CD4-positive, alpha-beta T cell treated with Interferon alpha-2 for 1 hour (primary cell): Measurements from ENCODE around the gene CDK18.
"Not testable (repeated sequence)": the region's sequence is repeated elsewhere in the genome, so short reads cannot be mapped to it uniquely, and the experiment has no call there.

Source experiments
- DNase-seq, 2 donors: peaks; one replicate each; pipeline ENCODE4 v3.0.0-alpha.2; 2020 to 2022

Gene CDK18

DNA sequence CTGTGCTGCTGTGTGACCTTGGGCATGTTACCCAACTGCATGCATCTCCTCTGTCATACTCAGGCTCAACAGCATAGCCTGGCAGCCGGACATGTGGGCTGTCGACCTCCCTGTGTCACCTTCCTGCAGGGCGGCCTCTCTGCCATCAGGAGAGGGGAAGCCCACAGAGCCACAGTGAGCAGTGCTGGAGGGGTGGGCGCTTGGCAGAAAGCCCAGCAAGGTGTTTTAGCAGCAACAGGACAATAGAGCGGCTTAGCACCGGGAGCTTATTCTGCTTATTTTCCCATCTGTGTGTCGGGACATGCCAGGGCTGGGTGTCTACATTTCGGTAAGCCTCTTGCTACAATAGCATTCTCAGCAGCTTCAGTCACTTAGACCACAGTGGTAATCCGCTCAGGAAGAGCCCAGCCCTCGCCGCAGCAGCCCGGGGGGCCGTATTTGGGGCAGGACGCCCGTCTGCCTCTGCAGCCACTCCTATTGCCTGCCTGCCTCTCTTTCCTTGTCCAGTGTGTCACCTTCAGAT is 22.8 kb upstream of the CDK18 start:
- DNase-seq, result peak; percentile 6 to 18

DNA sequence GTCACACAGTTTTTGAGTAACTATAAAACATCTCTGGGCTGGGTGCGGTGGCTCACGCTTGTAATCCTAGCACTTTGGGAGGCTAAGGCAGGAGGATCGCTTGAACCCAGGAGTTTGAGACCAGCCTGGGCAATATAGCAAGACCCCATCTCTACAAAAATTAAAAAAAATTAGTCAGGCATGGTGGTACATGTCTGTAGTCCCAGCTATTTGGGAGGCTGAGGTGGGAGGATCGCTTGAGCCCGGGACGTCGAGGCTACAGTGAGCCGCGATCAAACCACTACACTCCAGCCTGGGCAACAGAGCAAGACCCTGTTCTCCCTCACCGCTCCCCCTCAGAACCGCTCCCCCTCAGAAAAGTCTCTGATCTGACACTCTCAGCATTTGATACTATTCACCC is 21.9 kb upstream of the CDK18 start:
- not testable (repeated sequence) for DNase-seq

DNA sequence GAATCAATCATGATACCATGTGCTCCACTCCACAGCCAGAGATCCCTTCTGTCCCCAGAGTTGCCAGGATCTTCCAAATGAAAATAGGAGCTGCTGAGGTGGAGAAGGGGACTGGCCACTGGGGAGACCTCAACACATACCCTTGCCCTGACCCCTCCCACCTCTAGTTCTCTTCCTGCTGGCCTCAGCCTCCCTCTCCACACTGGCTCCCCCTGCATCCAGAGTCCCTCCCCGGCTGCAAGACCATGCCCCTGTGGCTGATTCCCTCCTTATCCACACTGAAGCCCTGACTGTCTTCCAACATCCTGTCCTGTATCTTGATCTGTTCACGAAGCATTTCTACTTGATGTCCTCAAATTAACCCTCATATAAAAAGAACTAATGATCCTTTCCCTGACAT is 21.1 kb upstream of the CDK18 start:
- no peak for DNase-seq

- DNase-seq, result peak; percentile 71 to 81
Observed at GRCh38 chr1:205484985-205485967, 19.2 kb upstream of the CDK18 start.

GRCh38 chr1:205486258-205486657 is 18.2 kb upstream of the CDK18 start:
- DNase-seq, result no peak

DNA sequence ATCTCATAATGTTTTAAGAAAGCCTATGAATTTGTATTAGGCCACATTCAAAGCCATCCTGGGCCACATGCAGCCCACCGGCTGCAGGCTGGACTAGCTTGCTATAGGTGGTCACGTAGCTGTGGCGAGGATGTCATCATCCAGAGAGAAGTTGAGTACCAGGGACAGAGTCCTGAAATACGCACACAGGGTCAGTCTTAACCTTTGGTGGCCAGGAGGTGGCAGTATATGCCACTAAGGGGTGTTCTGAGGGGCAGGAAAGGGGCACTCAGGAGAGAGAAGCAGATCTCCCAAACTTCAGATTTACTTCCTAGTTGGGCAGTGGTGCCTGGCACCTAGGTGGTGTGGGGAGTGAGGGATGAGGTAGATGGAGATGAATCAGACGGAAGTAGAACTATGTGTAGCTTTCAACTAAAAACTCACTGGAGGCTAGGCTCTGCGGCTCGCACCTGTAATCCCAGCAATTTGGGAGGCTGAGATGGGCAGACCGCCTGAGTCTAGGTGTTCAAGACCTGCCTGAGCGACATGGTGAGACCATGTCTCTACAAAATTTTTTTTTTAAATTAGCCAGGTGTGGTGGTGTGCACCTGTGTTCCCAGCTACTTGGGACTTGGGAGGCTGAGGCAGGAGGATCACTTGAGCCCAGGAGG is 16.3 kb upstream of the CDK18 start:
- peak; percentile 48 to 58 for DNase-seq

DNA sequence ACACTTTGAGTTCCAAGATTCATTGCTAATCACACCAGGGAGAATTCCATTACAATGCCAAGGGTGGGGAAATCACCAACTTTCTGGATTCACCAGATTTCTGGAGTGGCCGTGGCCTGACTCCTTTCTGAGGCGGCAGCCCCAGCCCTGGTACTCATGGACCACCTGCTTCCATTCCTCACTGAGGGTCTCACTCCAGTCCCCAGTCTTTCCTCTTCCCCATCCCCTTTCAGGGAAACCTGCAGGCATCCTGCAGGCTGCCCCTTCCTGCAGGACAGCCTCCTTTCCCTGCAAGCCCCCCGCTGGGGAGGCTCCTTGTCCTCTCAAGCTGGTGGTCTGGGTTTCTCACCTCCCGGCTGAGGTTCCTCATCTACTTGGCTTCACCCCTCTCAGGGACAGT is 12.7 kb upstream of the CDK18 start:
- no peak for DNase-seq

DNA sequence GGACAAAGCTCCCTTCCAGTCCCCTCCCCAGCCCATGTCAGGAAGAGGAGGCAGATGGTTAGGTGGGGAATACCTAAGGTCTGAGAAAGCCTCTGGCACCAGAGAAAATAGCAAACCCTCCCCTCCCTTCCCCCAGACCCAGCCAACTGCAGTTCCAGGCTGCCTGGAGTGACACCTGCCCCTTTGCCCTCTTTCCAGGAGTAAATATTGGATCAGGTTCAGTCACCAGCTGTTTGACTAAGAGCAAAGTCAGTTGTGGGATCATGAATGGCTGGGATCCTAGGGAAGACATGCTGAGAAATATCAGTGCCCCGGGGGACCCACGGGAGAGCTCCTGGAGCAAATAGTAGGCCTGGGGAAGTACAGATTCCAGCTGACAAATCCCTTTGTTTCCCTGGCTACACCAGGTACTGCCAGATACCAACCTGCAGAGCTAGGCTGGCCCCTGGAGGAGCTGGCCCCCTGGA is 12.2 kb upstream of the CDK18 start:
- DNase-seq, result no peak

DNA sequence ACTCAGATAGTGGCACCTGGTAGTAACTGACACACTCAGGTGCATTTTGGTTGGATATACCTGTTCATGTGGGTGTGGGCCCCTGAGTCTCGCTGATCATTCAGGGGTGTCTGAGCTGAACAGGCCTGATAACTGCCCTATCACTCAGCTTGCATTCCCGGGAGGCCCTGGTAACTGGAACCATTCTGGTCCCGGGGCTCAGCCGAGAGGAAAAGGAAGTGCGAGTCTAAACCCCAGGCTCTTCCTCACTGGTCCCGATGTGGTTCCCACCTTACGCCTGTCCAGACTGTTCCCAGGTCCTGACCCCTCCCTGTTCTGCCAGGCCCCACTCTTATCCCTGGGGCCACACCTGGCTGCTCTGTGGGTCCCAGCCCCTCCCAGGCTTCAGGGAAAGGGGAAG is 11.7 kb upstream of the CDK18 start:
- no peak for DNase-seq

GRCh38 chr1:205493241-205494085 is 11.0 kb upstream of the CDK18 start:
- no peak for DNase-seq

DNA sequence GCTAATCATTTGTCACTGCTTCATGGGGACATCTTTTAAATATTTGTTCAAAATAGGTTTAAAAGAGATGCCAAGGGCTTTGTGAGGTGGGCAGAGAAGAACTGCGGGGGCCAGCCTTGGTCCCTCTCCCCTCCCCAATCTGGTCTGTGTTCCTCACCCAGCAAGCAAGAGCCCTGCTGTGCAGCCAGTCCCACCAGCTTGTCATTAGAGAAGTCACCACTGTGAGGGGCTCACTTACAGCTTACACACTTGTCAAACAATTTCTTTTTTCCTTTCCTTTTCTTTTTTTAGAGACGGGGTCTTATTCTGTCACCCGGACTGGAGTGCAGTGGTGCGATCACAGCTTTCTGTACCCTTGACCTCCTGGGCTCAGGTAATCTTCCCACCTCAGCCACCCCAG is 10.4 kb upstream of the CDK18 start:
- no peak for DNase-seq

DNA sequence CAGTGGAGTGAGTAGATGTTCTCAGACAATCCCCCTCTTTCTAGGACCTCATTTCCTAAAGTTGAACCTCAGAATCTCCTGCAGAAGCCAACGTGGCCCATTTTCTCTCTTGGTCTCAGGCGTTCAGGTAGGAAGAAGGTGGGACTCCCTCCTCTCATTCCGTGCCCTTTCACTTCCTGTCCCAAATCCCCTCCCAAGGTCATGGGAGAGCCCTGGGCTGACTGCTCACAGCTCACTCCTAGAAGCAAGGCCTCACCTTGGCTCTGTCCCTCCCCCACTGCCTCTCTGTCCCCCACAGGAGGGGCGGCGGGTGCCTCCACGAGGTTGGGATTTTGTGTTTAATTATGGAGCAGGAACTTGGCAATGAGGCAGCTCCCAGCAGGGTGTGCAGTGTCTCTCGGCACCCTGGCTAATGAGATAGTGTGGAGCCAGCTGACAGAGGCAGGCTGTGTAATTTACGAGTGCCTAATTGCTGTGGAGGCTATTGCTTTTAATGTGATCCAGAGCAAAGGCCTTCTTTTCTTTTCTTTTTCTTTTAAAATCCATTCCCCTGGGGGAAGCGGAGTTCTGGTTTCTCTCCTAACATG is 9.1 kb upstream of the CDK18 start:
- DNase-seq, result no peak

- no peak for DNase-seq
Observed at GRCh38 chr1:205496661-205497060, 7.8 kb upstream of the CDK18 start.

DNA sequence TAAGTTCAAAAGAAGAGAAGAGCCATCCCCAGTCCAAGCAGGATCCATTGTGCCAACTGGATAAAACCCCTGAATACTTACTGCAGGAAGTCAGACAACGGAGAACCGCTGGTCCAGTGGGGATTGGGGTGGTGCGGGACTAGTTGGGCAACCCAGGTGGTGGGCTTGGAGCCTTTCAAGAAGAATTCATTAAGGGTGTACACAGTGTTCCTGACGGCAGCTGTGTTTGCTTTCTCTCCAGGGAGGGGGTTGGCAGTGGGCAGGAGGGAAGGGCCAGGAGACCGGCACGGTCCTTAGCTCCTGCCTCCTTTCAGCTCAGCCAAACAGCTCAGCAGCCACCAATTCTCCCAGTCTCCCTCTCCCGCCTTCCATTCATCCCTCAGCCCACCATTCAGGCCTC is 7.1 kb upstream of the CDK18 start:
- no peak for DNase-seq

DNA sequence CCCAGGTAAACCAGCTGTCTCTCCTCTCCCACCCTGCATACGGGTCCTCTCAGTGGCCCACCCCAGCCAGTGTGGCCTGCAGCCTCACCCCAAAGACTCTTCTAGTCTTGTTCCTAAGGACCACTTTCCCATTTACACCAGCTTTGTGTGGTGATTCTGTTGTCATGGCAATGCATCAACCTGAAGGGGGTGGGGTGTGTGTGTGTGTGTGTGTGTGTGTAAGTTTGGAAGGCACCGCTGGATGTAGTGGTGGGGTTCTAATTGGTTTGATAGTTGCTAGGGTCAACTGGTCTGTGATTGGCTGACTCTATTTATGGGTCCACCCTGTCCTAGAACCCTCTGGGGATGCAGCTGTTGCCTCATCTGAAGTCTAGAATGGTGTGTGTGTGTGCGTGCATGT is 4.7 kb upstream of the CDK18 start:
- DNase-seq, result no peak

DNA sequence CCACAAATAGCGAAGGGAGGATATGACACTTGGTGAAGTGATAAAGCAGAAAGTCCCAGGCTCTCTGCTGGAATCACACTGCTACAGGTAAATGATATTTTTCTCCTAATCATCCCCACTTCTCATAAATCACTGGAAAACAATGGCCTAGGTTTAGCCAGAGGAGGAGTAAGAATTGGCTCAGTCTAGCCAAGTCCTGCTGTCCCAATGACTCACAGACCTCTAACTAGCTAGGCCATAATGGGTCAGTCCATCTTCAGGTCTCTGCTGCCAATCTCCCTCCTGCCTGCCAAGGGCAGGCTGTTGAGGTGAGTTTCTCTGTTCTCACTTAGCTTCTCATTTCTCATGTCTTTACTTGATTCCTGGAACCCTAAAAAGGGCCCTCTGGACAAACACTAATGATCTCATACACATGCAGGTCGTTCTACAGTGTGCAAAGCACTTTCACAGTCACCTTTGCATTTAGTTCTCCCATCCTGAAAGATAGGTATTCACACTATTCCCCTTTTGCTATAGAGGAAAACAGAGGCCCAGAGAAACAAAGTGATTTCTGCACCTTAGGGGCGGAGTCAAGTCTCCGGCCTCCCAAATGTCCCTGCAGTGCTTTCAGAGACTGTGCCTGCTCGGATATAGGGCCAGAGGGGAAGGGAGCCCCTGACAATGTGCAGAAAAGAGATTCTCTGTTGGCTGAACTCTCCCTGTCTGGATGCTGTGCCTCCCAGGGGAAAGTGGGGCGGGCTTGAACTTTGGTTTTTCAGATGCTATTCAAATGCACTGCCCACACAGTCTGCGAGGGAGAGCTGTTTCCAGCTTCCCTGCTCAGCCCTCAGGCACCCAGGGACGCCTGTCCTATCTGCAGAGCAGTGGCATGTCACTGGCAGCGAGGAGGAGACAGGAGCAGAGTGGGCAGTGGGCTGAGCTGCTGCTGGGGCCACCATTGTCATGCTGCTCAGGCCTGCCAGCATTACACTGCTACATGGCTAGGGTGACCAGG is 3.9 kb upstream of the CDK18 start:
- DNase-seq, result no peak

GRCh38 chr1:205502111-205502810 is 2.2 kb upstream of the CDK18 start:
- DNase-seq, result no peak

- no peak for DNase-seq
Observed at GRCh38 chr1:205502992-205503391, 1.5 kb upstream of the CDK18 start.

- DNase-seq, result no peak
Observed at GRCh38 chr1:205505076-205505729, 734 bp downstream of the CDK18 start.

DNA sequence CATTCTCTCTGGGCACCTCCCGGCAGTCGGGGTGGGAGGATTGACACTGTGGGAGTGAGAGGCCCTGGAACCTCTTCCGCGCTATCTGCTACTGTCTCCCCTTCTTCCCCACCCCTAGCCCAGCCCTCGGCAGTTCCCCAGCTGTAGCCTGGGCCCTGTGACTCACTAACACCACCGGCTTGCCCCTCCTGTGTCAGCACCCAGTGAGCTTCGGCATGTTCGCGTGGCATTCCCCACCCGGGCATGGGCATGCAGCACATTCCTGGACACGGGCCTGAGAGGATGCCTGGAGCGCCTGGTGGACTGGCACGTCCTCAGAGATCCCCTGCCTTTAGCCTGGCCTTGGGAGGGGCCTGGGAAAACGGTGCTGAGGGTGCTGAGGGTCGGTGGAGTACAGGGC is 1.3 kb downstream of the CDK18 start:
- no peak for DNase-seq
